HEK293T (cell line): Measurements from ENCODE around the gene DDX28.

Experiments used
- ELF4 ChIP-seq: fragments of 450-650 bp; IDR thresholded peaks from 2 replicates; pipeline ENCODE4 v1.6.1; 2017; ENCODE audit warnings: antibody characterized with exemption
- FOXK2 ChIP-seq: fragments of 450-650 bp; IDR thresholded peaks from 2 replicates; pipeline ENCODE4 v1.6.1; 2016; ENCODE audit warnings: mild to moderate bottlenecking
- FOXM1 ChIP-seq: fragments of 450-650 bp; IDR thresholded peaks from 2 replicates; pipeline ENCODE4 v1.6.1; 2017; ENCODE audit warnings: mild to moderate bottlenecking, borderline replicate concordance
- L3MBTL2 ChIP-seq: fragments of 450-650 bp; conservative IDR thresholded peaks from 2 replicates; pipeline ENCODE4 v1.6.1; 2016; ENCODE audit warnings: mild to moderate bottlenecking
- PKNOX1 ChIP-seq: fragments of 450-650 bp; IDR thresholded peaks from 2 replicates; pipeline ENCODE4 v1.6.1; 2016
- SUZ12 ChIP-seq: fragments of 450-650 bp; IDR thresholded peaks from 2 replicates; pipeline ENCODE4 v1.6.1; 2016; ENCODE audit warnings: mild to moderate bottlenecking
- ZNF384 ChIP-seq: fragments of 450-650 bp; IDR thresholded peaks from 2 replicates; pipeline ENCODE4 v1.6.1; 2016

- no peak for TF ChIP-seq ELF4
- TF ChIP-seq PKNOX1 = no peak
- TF ChIP-seq FOXM1 = no peak
- no peak for TF ChIP-seq FOXK2
- no peak for TF ChIP-seq ZNF384
- TF ChIP-seq SUZ12 = no peak
- TF ChIP-seq L3MBTL2 = peak; percentile 79
Measured at GRCh38 chr16:67993207-67994039, 29.6 kb downstream of the DDX28 start.
